GM04503 (cell line): Measurements from ENCODE around the gene ATP8B1.
"Not testable (repeated sequence)": the region's sequence is repeated elsewhere in the genome, so short reads cannot be mapped to it uniquely, and the experiment has no call there.

Experiments used
- DNase-seq: peaks from one replicate; pipeline ENCODE4 v3.0.0-alpha.2; 2012; ENCODE audit warnings: low read depth

ATP8B1 gene

DNA sequence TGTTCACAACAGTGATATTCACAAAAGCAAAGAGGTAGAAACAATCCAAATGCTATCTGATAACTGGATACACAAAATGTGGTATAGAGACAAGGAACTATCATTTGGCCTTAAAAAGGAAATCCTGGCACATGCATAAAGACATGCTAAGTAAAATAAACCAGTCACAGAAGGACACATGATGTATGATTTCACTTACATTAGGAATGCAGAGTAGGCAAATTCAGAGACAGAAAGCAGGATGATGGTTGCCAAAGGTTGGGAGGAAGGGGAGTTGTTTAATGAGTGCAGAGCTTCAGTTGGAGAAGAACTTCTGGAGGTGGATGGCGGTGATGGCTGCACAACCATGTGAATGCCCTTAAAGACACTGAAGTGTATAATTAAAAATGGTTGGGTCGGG is 38.1 kb downstream of the ATP8B1 start:
- no peak for DNase-seq

- no peak for DNase-seq
These were observed 39.0 kb downstream of the ATP8B1 start for GRCh38 chr18:57764087-57764486.

GRCh38 chr18:57762686-57763085 is 40.4 kb downstream of the ATP8B1 start:
- DNase-seq: no peak

DNA sequence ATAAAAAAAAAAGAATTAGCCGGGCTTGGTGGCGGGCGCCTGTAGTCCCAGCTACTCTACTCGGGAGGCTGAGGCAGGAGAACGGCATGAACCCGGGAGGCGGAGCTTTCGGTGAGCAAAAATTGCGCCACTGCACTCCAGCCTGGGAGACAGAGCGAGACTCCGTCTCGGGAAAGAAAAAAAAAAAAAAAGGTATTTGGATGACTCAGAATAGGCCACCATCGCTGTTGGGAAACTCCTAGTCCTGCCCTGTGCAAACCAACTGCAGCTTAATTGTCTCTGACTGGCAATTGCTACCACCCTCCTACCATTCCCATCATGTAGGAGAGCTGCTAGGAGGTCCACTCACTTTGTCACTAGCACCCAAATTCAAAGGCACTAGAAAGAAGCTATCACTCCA is 43.5 kb downstream of the ATP8B1 start:
- no peak for DNase-seq

DNA sequence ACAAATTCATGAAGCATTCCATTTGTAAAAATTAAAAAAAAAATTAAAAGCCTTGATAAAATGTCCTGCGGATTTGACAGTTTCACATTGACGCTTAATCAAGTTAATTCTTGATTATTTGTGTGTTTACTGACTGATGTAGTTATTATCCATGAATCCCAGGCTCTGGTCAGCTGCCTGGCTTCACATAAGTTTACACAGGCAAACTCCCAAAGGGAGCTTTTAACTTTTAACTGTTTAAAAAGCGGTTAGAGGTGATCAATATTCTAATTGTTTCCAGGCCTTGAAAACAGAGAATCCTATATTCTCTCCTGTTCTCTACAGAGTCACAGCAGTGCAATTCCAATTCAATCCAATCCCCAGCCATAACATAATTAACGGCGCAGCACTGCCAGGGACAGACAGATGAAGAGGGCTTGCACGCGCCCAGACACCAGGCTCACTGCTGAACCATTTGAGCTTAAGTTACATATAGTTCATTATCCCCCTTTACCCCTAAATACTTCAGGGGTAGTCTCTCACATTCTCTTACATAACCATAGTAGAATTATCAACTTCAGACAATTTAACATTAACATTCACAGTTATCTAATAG is 47.5 kb downstream of the ATP8B1 start:
- no peak for DNase-seq

DNA sequence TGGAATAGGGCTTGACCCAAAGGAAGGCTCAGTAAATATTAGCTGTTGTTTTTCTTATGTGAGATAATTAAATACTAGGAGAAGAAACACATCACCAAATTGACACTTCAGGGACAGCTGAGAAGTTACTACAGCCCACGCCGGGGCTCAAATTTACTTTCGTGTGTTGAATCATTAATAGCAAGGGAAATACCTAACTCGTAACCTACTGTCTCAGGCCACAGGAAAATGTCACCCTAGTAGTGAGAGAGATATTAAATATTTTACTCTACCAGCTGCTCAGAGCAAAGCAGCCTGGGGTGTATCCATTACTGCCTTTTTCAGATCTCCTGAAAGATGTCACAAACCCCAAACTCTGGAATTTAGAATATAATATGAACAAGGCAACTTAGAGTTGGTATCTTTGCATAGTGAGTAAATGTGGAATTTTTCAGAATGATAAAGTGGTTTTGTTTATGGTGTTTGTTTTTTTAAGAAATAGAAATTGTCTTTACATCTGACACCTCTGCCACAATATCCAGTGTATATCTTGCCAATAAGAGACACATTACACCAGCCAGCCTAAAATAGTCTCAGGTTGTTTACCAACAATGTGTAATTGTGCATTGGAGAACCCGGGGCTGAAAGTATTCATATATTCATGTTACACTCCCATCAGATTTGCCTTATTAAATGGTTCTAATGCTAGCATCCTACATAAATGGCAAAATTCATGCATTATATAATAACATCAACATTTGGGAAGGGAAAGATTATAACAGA is 48.4 kb downstream of the ATP8B1 start:
- DNase-seq: no peak

- DNase-seq: no peak
These were observed 50.1 kb downstream of the ATP8B1 start for GRCh38 chr18:57753063-57753462.

- no peak for DNase-seq
These were observed 53.5 kb downstream of the ATP8B1 start for GRCh38 chr18:57749604-57749970.

GRCh38 chr18:57748770-57749603 is 54.1 kb downstream of the ATP8B1 start:
- no peak for DNase-seq

- DNase-seq: no peak
These were observed 55.1 kb downstream of the ATP8B1 start for GRCh38 chr18:57747809-57748680.

DNA sequence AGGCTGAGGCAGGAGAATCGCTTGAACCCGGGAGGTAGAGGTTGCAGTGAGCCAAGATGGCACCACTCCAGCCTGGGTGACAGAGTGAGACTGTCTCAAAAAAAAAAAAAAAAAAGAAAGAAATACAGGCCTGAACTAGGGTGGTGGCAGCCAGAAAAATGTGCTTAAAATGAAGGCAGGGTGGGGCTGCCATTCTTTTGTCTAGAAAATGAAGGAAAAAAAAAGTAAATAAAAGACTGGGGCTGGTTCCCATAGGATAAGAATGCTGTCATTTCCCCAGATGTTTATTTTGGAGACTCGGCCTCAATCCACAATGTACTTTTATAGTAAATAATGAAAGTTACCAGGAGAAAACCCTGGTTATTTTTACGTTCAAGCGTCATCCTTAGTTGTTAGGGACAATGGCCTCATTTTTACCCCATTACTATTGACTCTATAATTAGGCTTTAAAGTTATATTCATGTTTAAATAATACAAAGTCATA is 58.9 kb downstream of the ATP8B1 start:
- no peak for DNase-seq

DNA sequence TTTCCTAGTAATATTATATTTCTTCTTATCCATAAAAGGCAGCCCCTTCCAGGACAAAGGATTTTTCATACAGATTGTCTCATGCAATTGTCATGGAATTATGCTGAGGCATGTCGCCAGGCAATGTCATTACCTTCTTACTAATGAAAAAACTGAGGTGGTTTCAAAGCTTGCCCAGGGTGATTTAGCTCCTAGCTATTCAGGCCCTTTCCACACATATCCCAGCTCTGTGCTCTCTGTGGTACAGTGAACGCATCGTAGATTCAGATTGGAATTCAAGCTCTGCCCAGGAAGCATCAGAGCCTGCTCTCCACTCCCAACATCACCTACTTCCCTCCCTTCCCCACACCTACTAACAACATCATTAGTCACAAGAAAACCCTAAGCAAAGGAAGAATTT is 60.1 kb downstream of the ATP8B1 start:
- peak; percentile 67 for DNase-seq

- no peak for DNase-seq
These were observed 61.8 kb downstream of the ATP8B1 start for GRCh38 chr18:57741273-57741672.

GRCh38 chr18:57738078-57738477 is 65.0 kb downstream of the ATP8B1 start:
- no peak for DNase-seq

- DNase-seq: peak; percentile 96
These were observed 65.6 kb downstream of the ATP8B1 start for GRCh38 chr18:57737400-57738060.

- DNase-seq: not testable (repeated sequence)
These were observed 68.1 kb downstream of the ATP8B1 start for GRCh38 chr18:57735042-57735441.

DNA sequence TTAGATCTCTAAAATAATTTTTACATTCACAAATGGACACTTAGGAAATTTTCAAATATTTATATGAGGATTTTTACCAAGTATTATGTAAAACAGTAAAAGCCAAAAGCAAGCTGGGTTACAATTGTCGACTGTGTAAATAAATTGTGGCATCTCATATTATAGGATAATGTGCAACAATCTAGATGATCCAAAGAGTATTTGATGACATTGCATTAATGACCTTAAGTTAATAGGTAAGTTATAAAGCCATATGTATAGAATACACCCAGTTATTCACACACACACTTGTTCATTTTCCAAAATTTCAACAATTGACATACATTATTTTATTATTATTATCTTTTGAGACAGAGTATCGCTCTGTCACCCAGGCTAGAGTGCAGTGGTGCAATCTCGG is 69.3 kb downstream of the ATP8B1 start:
- DNase-seq: no peak

DNA sequence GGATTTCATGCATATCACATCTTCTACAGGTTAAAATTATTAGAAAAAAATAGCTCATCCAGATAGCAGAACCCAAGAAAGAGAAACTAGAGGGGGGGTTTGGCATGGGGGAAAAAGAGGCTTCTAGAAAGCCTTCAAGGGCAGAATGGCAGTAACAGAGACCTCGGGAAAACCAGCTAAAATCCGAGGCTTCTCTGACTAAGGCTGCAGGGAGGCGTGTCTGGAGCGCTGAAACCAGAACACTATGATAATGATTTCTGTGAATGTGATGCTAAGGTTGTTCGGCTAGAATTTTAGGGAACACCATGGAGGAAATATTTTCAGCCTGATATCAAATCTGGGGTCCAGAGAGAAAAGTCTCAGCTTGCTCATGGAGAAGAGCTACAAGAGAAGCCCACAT is 73.0 kb downstream of the ATP8B1 start:
- DNase-seq: no peak

DNA sequence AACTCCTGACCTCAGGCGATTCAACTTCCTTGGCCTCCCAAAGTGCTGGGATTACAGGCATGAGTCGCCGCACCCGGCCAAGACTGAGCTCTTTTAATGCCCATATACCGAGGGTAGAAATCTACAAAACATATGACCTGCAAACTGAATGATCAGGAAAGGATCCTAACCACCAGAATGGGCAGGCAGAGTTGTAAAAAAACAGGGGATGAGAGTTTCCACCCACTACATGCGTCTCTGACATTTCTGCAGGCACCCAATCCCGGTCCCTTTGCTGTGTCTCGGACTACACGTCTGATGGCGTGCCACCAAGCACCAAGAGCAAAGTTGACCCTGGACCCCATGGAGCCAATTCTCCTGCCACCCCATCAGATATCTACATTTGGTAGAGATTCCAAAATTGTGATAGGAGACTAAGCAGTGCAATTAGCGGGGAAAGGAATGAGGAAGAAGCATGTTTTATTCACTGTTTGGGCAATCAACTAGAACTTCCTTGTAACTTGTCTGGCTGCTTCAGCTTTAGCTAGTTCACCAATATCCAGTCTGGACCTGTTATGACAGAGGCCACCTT is 74.1 kb downstream of the ATP8B1 start:
- DNase-seq: no peak

- no peak for DNase-seq
These were observed 74.9 kb downstream of the ATP8B1 start for GRCh38 chr18:57727952-57728807.
